Measurements from ENCODE around the gene HTD2. TPM values are rescaled to one million over a fixed set of nuclear protein-coding genes. Genes with fewer than 3 reads are reported as not detected.

Gene HTD2
- polyA plus RNA-seq, 4 donors: 12.3 to 16.4 (median 15.1) TPM

DNA sequence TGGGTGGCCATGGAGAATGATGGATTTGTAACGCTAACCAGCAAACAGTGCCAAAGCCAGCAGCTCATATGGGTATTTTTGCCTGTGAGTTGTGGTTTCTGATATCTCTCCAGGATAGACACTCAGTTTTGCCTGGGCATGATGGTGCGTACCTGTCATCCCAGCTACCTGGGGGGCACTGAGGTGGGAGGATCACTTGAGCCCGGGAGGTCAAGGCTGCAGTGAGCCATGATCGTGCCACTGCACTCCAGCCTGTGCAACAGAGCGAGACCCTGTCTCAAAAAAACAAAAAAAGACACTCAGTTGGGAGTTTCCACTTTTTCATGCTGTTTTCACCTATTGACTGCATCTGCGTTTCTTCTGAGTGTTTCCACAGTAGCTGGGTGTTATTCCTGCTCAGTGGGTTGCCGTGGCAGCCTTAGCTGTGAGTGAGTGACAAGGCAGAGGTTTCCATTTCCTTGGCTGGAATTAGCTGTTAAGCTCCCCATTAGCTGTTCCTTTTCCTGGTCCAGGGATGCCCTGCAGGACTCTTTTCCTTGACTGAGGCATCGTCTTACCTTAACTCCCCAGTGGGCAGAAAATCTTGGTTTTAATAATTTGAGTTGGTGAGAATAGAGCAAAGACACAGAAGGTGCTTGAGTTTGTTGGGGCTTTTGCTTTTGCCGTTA, 14.5 kb upstream of the HTD2 start:
- DNase-seq (ENCODE audit: low read depth in 4 of 4, low spot score in 3 of 4): no peak

DNA sequence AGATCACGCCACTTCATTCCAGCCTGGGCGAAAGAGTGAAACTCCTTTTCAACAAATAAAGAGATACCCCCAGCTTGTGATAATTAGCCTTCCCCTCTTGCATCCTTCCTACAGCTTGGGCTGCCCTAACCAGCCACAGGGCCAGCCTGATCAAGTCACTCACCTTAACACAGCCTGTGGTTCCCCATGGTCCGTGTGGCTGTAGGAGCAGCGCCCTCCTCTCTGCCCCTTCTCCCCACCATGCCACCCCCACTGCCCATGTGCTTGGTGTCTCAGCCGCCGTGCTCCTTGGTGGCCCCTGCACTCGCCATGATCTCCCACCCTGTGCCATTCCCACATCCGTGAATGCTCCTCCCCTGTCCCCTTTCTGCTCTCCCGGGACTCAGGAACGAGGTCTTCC, 13.5 kb upstream of the HTD2 start:
- no peak for DNase-seq (ENCODE audit: low read depth in 4 of 4, low spot score in 3 of 4)

GRCh38 chr3:58293516-58293915, 12.8 kb upstream of the HTD2 start:
- no peak for DNase-seq (ENCODE audit: low read depth in 4 of 4, low spot score in 3 of 4)

DNA sequence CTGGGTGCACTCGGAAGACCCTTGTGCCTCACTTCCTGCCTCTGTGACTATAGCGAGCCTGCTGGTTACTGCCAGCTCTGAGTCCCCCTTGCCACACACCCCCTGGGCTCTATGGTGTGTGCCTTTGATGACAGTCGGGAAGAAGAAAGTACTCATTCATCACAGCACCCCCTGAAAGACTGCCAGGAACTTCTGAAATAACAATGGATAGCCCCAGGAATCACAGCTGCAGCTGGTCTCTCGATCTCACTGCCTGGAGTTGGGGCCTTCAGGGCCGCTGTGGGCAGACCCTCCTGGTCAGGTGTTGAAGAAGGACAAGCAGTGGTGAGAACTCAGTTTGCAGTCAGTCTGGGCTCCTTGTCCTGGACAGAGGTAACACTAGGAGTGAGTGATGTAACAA, 10.1 kb upstream of the HTD2 start:
- no peak for DNase-seq (ENCODE audit: low read depth in 4 of 4, low spot score in 3 of 4)

GRCh38 chr3:58296843-58297242, 9.5 kb upstream of the HTD2 start:
- no peak for DNase-seq (ENCODE audit: low read depth in 4 of 4, low spot score in 3 of 4)

DNA sequence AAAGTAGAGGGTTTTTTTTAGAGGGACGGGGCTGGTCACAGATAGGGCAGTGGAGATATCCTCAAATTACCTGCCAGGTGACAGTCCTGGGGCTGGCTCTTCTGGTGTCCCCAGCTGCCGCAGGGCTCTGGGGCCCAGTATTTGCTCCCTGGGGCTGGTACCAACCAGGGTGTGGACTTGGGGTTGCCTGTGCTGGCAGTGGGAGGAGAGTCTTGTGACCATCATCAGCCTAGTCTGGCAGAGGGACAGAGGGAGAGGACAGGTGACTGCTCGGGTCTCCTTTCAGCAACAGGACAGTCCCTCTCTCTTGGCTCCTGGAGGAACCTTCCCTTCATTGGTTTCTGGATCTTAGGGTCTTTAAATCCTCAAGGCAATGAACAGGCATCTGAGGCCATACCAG, 8.1 kb upstream of the HTD2 start:
- DNase-seq (ENCODE audit: low read depth in 4 of 4, low spot score in 3 of 4): no peak

DNA sequence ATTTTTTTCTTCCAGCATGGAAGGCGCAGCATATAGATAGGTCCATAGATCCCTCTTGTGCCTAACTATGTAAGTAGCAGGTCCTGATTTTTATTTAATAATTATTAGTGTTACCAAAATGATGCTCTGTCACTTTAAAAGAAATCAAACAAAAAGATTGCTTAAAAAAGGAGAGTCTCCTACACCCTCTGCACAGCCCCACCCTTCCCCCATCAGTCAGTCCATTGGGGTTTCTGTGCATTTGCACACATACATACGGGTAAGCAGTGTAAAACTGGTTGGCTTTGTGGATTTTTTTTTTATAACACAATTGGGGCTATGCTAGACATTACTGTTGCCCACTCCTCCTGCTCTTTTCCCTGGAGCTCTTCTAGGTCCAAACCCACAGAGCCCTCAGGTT, 7.2 kb upstream of the HTD2 start:
- DNase-seq (ENCODE audit: low read depth in 4 of 4, low spot score in 3 of 4): no peak

- no peak for DNase-seq (ENCODE audit: low read depth in 4 of 4, low spot score in 3 of 4)
Observed at GRCh38 chr3:58299839-58300516, 6.3 kb upstream of the HTD2 start.

DNA sequence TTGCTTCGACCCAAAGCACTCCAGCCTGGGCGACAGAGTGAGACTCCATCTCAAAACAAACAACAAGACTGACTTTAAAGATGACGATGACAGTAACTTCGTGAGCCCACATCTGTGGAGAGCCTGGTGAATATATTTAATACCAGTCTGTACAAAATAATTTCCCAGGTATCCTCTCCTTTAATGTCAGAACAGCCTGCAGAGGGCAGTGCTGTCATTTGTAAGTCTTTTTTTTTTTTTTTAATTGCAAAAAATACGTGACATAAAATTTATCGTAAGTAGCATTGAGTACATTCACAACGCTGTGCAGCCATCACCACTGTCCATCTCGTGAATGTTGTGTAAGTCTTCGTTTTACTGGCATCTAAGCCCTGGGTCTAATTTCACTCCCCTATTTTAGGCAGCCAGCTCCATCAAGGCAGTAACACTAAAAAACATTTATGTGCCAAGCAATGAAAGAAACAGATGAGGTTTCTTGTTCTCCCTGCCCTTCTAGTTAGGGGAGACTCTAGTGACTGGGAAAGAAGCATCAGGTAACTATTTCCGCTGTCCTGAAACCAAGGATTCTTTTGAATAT, 1.4 kb downstream of the HTD2 start:
- no peak for DNase-seq (ENCODE audit: low read depth in 4 of 4, low spot score in 3 of 4)

- no peak for DNase-seq (ENCODE audit: low read depth in 4 of 4, low spot score in 3 of 4)
Observed at GRCh38 chr3:58308728-58309127, 2.4 kb downstream of the HTD2 start.

DNA sequence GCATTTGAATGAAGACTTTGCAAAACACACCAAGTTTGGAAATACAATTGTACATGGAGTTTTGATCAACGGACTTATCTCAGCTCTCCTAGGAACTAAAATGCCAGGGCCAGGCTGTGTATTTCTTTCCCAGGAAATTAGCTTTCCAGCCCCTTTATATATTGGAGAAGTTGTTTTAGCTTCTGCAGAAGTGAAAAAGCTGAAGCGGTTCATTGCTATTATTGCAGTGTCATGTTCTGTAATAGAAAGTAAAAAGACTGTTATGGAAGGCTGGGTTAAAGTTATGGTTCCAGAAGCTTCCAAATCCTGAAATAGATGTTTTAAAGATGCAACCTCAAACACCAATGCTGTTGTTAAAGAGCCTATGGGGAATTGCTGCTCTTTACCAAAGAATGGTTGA, 11.5 kb downstream of the HTD2 start:
- no peak for DNase-seq (ENCODE audit: low read depth in 4 of 4, low spot score in 3 of 4)

- DNase-seq (ENCODE audit: low read depth in 4 of 4, low spot score in 3 of 4): no peak
Observed at GRCh38 chr3:58321791-58322190, 15.5 kb downstream of the HTD2 start.

DNA sequence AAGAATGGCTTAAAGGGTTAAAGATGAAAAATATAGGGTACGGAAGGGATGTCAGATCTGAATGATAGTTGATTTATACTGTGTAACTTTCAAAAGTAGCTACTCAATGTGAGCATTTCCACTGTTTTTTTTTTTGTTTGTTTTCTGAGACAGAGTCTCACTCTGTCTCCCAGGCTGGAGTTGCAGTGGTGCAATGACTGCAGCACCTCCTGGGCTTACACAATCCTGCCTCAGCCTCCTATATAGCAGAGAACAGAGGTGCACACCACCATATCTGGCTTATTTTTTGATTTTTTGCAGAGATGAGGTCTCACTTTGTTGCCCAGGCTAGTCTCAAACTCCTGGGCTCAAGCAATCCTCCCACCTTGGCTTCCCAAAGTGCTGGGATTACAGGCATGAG, 16.5 kb downstream of the HTD2 start:
- DNase-seq (ENCODE audit: low read depth in 4 of 4, low spot score in 3 of 4): no peak

- DNase-seq (ENCODE audit: low read depth in 4 of 4, low spot score in 3 of 4): no peak
Observed at GRCh38 chr3:58323529-58324390, 17.4 kb downstream of the HTD2 start.

DNA sequence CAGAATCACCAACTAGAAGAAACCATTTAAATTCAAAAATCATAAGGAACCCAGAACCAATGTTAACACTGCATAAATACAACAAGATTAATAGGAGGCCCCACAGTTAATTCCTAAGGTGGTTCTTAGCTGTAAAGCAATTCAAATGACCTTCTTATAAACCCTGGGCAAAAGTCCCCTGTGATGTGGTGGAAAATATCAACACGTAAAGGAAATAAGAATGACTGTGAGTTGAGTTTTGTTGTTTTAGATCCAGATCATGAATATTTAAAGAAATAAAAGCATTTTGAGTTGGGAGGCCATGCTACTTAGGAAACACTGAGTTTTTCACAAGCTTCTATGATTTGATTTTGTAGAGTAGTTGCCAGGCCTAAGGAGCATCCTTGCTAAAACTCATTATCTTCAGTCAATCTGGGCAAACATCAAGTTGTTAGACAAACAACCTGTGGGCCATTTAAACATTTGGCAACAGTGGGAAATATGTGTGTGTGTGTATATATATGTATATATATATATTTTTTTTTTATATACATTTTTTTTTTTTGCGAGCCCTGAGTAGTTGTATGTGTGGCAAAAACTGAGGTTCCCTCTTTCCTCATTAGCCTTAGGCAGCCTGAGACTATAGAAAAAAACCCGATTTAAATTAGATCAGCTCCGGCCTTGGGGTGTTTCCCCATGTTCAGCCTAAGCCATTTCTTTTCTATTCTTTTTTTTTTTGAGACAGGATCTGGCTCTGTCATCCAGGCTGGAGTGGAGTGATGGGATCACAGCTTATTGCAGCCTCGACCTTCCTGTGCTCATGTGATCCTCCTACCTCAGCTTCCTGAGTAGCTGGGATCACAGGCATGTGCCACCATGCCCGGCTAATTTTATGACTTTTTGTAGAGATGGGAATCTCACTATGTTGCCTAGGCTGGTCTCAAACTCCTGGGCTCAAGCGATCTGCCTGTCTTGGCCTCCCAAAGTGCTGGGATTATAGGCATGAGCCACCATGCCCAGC, 18.4 kb downstream of the HTD2 start:
- no peak for DNase-seq (ENCODE audit: low read depth in 4 of 4, low spot score in 3 of 4)

GRCh38 chr3:58325525-58325992, 19.2 kb downstream of the HTD2 start:
- no peak for DNase-seq (ENCODE audit: low read depth in 4 of 4, low spot score in 3 of 4)

DNA sequence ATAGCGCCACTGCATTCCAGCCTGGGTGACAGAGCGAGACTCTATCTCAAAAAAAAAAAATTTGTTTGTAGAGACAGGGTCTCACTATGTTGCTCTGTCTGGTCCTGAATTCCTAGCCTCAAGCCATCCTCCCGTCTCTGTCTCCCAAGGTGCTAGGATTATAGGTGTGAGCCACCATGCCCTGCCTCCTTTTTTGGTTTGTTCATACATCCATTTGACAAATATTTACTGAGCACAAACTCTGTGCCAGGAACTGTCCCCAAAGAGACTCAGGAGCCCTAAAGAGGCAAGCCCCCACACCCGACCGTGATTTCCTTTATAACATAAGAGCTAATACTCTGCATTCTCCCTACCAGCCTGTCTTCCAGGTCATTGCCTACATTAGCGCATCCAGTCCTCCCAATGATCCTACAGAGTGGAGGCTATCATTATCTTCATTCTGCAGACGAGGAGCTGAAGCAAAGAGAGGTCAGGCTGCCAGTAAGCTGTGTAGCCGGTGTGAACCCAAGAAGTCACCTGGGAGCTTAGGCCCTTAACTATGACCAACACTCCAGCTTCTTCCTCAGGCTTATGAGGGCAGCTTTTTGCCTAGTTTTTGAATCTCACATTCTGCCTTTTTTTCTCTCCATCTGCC, 20.1 kb downstream of the HTD2 start:
- no peak for DNase-seq (ENCODE audit: low read depth in 4 of 4, low spot score in 3 of 4)

GRCh38 chr3:58329150-58329921, 23.0 kb downstream of the HTD2 start:
- no peak for DNase-seq (ENCODE audit: low read depth in 4 of 4, low spot score in 3 of 4)

GRCh38 chr3:58329922-58330413, 23.6 kb downstream of the HTD2 start:
- DNase-seq (ENCODE audit: low read depth in 4 of 4, low spot score in 3 of 4): no peak

Data from right renal pelvis (tissue), 4 donors.